ENCODE measurements around the gene RPF1.
A peak's percentile ranks its signal among the peaks of the same experiment; 100 is the strongest.
"Not testable (repeated sequence)": the region's sequence is repeated elsewhere in the genome, so short reads cannot be mapped to it uniquely, and the experiment has no call there.

RPF1 gene

DNA sequence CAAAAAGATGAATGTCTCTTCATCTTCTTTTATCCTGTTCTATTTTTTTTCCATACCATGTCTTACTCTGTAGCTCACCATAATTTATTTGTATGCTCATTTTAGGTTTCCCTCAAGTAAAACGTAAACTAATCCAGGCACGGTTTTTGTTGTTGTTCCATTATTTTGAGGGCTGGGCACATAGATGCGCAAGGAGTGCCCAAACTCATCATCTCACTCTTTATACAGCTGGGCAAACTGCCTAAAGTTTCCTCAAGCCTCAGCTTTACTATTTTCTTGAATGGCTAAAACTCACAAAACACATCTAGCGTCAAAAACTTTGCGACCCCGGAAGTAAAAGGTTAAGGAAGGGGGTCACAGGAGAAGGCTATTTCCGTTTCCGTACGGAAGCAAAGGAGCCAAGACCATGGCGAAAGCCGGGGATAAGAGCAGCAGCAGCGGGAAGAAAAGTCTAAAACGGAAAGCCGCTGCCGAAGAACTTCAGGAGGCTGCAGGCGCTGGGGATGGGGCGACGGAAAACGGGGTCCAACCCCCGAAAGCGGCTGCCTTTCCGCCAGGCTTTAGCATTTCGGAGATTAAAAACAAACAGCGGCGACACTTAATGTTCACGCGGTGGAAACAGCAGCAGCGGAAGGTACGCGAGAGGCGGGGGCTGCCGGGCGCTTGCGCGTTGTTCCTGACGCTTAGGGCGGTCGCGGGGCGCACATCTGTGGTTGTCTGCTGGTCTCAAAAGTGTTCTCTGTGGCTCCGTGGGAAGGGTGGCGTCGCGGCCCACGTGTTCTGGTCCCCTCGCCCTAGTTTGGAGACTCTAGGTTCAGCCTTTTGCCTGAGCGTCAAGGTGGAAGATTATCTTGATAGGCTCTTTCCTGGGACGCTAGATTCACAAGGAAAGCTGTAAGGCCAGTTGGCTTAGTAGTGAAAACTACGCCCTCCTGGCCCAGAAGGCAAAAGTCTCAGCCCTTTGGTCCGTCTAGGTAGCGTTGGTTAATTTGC is at the start of gene RPF1:
Gene RPF1 (plus strand): TSS at position 391 of the 993 bp plus-strand sequence. CDS start 16 bp downstream, at position 407.
- DNase-seq = peak; percentile 94

DNA sequence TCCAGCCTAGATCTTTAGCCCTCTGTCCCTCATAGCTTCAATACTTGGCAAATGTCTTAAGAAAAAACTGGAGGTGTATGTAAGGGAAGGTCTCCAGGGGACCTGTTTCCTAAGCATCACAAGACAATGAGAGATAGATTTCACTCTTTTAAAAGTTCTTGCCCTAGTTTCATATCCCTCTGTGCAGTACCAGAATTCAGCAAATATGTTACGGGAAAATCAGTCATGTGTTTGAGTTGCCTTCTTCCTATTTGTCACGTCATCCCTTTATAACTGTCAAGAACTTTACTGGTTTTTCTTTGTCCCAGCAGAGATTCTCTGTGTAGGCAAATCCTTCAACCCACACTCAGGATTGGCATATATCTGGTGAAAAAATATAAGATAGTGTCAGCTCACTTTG is 48.5 kb upstream of the RPF1 start:
- DNase-seq = no peak

DNA sequence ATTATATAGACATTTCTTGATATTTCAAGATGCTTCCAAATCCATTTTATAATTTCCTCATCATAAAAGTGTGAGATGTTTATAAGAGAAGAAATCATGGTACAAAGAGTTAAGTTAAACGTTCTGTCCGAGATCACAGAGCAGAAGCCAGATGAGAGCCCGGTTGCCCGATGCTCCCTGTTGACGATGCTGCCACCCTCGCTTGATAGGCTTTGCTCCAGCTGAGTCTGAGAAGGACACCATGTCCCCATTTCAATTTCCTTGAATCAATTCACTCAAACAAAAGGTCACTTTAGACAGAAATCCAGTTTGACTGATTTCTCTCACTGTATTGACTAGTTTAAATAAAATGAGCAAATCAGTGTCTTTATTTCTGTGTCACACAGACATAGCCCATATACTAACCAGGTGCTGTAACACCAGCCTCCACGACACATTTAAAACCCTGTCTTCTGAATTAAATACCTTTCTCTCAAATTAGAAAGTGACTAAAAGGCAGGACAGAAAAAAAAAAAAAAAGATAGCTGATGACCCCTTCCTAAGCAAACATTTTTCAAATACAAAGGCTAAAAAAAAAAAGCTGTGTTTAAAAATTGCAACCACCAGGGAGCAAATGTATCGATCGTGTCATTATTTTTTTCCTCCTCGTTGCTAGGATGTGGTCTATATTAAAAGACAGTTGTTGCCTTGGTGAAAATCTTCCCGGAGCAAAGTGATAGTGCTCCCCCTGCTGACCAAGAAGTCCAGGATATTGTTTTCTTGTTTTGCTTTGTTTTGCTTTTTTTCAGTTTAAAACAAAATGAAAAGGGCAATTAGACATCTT is 45.6 kb upstream of the RPF1 start:
- DNase-seq = peak; percentile 93

- no peak for DNase-seq
Observed at GRCh38 chr1:84434081-84434769, 44.8 kb upstream of the RPF1 start.

DNA sequence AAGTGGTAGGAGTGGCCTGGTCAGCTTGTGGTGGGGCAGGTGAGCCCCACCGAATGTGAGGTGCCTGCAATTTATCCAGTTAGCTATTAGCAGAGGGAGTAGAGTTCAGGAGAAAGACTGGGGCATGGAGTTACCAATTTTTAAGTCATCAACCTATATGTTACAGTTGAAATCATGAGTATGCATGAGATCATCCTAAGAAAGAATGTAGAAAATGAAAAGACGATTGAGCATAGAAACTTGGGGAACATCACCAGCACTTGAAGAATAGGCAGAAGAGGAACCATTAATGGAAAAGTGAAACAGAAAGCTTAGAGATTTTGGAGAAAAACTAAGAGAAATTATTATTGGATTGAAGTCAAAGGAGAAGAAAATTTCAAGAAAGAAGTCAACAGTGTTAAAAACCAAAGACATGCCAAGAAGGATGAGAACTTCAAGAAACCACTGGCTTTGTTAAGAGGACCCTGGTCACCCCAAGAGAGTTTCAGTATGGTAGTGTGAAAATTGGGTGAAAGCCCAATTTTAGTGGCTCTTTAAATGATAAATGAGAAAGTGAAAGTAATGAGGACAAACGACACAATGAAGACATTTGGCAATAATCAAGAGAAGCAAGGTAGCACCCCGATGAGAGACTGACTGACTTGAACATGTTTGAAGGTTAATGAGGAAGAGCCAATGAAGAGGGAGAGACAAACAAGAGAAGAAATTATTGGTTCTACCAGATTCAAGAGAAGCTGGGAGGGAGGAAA is 44.1 kb upstream of the RPF1 start:
- peak; percentile 24 for DNase-seq

DNA sequence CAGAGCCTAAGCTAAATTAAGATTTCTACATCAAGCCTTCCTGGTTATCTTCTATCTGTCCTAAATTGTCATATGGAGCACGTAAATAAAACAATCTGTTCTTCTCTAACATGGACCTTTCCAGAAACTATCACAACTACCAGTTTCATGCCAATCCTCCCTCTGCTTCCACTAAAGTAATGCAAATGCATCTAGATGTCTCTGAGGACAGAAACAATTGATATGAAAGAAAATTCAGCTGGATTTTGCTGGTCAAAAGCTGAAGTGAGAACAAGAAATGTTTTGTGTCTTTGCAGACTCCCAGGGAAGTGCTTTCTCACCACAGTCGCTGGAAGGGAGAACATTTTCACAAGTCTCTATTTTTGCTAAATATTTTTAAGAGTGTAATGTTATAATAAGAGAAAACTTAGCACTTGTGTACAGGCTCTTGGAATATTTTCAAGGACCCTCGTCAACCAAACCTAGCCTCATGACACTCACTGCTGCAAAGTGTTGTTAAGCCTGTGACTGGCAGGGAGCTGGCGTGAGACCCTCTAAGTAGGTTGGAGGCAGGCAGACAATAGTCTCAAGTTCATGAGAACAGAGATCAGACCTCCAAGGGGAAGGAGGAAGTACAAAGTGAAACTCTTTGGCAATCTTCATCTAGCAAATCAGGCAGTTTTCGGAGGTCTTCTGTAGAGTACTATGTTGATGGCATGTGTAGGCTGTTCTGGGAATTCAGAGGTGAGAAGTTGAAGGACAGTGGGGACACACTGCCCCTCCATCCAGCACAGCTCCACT is 42.0 kb upstream of the RPF1 start:
- DNase-seq = peak; percentile 73

DNA sequence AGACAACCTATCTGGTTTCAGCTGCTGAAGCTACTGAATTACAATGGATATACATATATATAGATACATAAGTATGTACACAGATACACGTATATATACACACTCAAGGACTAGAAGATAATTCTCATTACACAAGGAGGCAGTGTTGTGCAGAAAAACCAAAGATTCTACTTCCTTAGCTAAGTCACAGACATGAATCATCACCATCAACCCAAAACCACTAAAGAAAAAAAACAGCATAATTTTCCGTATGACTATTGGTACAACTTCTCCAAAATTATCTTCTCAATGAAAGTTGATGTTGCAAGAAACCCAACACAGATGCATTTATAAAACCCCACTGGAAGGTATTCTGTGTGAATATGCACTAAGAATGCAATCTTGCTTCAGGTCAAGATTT is 36.8 kb upstream of the RPF1 start:
- peak; percentile 90 for DNase-seq

- DNase-seq = not testable (repeated sequence)
Observed at GRCh38 chr1:84442747-84443646, 36.1 kb upstream of the RPF1 start.

DNA sequence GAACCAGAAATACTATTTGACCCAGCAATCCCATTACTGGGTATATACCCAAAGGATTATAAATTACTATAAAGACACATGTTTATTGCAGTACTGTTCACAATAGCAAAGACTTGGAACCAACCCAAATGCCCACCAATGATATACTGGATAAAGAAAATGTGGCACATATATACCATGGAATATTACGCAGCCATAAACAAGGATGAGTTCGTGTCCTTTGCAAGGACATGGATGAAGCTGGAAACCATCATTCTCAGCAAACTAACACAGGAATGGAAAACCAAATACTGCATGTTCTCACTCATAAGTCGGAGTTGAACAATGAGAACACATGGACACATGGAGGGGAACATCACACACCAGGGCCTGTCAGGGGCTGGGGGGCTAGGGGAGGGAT is 30.4 kb upstream of the RPF1 start:
- DNase-seq = not testable (repeated sequence)

GRCh38 chr1:84450910-84451309 is 28.2 kb upstream of the RPF1 start:
- DNase-seq = no peak

- DNase-seq = no peak
Observed at GRCh38 chr1:84452436-84452835, 26.6 kb upstream of the RPF1 start.

DNA sequence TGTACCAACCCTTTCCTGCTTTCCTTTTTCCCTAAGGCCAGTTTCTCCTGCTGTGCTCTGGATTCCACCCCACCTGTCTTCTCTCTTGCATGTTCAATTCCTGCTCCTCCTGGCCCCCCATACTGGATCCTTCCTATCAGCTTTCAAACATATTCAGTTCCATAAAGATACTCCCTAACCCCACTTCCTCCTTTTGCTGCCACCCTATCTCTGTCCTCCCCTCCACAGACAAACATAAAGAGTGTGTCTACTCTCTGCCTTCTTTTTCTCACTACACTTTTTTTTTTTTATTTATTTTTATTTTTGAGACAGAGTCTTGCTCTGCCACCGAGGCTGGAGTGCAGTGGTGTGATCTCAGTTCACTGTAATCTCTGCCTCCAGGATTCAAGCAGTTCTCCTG is 16.9 kb upstream of the RPF1 start:
- no peak for DNase-seq

DNA sequence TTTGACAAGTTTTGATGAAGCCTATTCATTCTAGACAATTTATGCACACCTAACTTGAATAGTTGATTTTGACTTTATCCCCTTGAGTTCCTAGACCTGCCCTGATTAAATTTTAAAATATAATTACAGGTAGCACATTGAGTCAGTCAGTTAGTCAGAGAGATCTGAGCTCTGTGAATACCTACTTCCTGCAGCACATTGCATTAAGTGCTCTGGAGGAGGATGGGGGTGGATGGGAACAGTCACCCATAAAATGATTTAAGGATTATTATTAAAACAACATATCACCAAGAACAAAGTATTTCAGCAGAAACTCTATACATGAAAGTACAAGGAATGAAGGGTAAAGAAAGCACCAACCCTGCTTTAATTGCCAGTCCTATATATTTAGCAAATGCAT is 11.8 kb upstream of the RPF1 start:
- no peak for DNase-seq

GRCh38 chr1:84476225-84476624 is 2.8 kb upstream of the RPF1 start:
- DNase-seq = no peak

DNA sequence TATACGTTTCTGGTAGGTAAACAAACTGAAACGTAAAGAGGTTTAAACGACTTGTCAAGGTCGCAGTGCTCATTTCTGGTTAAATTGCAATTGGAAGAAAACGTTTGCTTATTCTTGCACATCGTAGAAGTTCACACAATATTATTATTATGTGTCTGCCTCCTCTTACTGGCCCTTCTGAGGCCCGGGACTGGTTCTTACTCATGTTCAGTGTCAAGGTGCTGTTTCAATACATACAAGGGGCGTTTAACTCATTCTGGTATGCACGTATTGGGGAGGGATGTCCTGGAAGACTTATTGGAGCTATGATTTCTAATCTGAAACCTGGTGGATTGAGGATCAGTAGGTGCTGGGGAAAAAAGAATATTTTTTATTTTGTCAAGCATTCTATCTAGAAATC is 932 bp downstream of the RPF1 start:
- no peak for DNase-seq

DNA sequence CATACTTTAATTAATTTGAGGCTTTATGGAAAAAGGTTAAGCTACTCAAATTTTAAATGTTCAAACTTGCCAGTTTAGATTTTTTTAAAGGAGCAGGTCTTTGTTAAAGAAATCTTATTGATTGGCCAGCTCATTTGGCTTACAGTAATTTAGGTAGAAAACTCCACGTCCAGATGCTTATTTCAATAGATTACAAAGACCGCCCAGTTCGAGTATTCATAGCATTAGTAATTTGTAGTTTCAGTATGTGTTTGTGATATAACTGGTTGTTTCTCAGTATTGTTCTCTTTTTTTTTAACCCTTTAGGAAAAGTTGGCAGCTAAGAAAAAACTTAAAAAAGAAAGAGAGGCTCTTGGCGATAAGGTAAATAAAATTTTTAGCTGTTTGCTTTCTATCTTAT is 1.6 kb downstream of the RPF1 start:
- no peak for DNase-seq

GRCh38 chr1:84481317-84481716 is 2.3 kb downstream of the RPF1 start:
- no peak for DNase-seq

DNA sequence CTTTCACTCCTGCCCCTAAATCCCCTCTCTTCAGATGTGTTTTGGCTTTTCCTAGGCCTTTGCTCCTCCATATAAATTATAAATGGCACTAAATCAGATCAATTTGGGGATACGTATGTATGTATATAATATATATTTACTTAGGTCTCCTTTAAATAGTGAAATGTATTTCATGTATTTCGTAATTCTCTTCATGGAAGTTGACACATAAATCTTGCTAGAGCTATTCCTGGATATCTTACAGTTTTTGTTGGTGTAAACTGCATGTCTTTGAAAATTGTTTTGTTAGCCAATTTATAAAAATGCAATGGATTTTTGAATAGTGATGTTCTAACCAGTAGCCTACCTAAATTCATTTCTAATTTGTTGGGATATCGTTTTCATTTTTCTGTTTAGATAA is 9.0 kb downstream of the RPF1 start:
- DNase-seq = no peak

DNA sequence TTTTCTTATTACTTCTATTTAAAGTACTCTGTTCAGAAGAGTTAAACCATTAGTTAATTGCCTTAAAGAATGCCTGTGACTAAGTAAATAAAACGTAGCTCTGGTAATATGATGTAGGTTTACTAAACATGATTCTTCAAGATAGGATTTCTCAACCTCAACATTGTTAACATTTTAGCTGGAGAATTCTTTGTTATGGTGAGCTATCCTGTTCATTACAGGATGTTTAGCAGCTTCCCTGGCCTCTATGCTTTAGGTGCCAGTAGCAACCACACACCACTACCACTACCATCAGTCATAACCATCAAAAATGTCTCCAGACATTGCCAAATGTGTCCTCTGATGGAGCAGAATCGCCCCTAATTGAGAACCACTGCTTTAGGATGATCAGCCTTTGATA is 10.7 kb downstream of the RPF1 start:
- DNase-seq = no peak

- DNase-seq = no peak
Observed at GRCh38 chr1:84492726-84493125, 13.7 kb downstream of the RPF1 start.

GRCh38 chr1:84493747-84494146 is 14.7 kb downstream of the RPF1 start:
- no peak for DNase-seq
